C4-2B (cell line): Measurements from ENCODE around the gene GNB1L.
"Not testable (repeated sequence)": the region's sequence is repeated elsewhere in the genome, so short reads cannot be mapped to it uniquely, and the experiment has no call there.

Experiments
- H3K27ac ChIP-seq: fragments of 450-650 bp; 2 replicates; pipeline ENCODE4 v1.5.1; 2017
- CTCF ChIP-seq: fragments of 450-650 bp; conservative IDR thresholded peaks from 2 replicates; pipeline ENCODE4 v1.5.1; 2017; ENCODE audit warnings: mild to moderate bottlenecking
- ZFX ChIP-seq: fragments of 450-650 bp; IDR thresholded peaks from 2 replicates; pipeline ENCODE4 v1.6.1; 2017

Gene GNB1L

DNA sequence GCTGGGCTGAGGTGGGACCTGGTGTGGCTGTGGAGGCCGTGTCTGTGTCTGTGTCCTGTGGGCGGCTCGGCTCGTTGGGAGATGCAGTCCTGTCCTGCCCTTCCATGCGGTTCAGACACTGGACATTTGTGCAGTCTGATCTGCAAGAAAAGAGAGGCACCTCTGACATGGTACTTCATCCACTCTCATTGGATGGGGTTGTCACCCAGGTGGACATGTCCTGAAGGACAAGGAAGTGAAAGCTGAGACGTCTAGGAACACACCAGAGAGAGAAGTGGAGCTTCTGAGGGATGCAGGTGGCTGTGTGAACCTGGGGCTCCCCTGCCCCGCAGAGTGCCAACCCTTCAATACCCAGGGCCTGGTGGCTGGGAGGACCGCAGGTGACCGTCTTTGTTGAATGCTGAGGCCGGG is 75.7 kb downstream of the GNB1L start:
- no peak for TF ChIP-seq ZFX
- TF ChIP-seq CTCF, result no peak
- H3K27ac ChIP-seq, result no peak overlapping the region

DNA sequence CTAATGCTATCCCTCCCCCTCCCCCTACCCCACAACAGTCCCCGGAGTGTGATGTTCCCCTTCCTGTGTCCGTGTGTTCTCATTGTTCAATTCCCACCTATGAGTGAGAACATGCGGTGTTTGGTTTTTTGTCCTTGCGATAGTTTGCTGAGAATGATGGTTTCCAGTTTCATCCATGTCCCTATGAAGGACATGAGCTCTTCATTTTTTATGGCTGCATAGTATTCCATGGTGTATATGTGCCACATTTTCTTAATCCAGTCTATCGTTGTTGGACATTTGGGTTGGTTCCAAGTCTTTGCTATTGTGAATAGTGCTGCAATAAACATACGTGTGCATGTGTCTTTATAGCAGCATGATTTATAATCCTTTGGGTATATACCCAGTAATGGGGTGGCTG is 77.5 kb downstream of the GNB1L start:
- not testable (repeated sequence) for H3K27ac ChIP-seq

- TF ChIP-seq CTCF, result no peak
- H3K27ac ChIP-seq, result no peak overlapping the region
Measured at GRCh38 chr22:19776433-19777031, 78.1 kb downstream of the GNB1L start.

DNA sequence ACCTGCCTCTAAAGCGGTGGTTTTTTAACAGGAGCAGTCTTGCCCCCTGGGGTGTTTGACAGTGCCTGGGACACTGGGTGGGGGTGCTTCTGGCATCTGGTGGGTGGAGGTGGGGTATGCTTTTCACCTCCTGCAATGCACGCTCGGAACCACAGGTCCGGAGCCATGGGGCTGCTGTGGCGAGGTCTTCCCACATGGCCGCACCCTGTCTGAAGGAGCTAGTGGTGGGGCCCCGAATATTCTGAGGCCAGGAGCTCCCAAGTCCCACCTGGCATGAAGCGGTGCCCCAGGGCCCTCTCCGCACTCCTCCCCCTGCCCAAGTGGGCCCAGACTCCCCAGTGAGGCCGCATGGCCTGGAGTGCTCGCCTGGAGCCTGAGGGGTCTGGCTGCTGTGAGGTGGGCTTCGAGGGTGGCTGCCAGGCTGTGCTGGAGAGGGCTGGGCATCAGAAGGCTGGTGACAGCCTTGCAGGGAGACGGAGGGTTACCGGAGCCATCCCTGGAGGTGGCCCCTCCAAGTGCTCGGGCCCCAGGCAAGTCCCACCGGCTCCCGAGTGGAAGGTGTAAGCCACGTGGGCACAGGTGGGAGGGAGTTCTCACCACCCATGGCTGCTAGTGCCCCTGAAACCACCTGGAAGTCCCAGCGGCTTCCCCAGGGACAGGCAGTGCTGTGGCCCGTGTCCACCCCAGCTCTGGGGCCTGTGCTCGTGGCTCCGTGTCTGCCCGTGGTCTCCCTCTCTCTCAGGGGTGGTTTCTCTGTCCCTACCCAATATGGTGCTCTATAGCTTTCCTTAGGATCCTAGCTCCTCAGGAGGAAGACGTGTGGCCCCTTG is 79.0 kb downstream of the GNB1L start:
- H3K27ac ChIP-seq, result no peak overlapping the region
- TF ChIP-seq CTCF, result no peak
- no peak for TF ChIP-seq ZFX

DNA sequence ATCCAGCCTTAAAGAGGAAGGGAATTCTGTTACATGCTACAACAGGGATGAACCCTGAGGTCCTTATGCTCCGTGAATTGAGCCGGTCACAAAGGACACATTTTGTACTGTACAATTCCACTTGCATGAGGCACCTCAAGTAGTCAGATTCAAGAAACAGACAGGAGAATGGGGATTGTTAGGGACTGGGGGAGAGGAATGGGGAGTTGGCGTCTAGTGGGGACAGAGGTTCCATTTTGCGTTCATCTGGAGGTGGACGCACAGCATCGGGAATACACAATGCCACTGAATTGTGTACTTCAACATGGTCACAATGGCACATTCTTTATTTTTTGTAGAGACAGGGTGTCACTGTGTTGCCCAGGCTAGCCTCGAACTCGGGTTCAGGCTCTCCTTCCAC is 80.0 kb downstream of the GNB1L start:
- H3K27ac ChIP-seq, result no peak overlapping the region
- TF ChIP-seq ZFX (no peak), CTCF (no peak)

GRCh38 chr22:19773470-19774040 is 81.1 kb downstream of the GNB1L start:
- H3K27ac ChIP-seq, result no peak overlapping the region
- no peak for TF ChIP-seq CTCF
- TF ChIP-seq ZFX, result no peak

- no peak for TF ChIP-seq ZFX
- H3K27ac ChIP-seq, result no peak overlapping the region
Measured at GRCh38 chr22:19772673-19773469, 81.8 kb downstream of the GNB1L start.

DNA sequence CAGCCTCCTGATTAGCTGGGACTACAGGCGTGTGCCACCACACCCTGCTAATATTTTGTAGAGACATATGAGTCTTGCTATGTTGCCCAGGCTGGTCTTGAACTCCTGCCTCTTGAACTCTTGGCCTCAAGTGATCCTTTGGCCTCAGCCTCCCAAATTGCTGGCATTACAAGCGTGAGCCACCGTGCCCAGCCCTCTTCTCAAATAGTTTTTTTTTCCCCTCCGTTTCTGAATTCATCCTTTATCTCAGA is 82.3 kb downstream of the GNB1L start:
- no peak overlapping the region for H3K27ac ChIP-seq
- TF ChIP-seq CTCF (no peak), ZFX (no peak)
